Hepatocyte (in vitro differentiated cells): ENCODE data around the gene TJP2. TPM values are rescaled to one million over a fixed set of nuclear protein-coding genes. Genes with fewer than 3 reads are reported as not detected.

Experiments used
- DNase-seq: peaks from one replicate; pipeline ENCODE4 v3.0.0-alpha.2; 2016; ENCODE audit warnings: low spot score
- H2AFZ ChIP-seq: fragments of 200-600 bp; sonication (generic); 2 replicates; pipeline ENCODE4 v1.6.0; 2016; ENCODE audit warnings: antibody characterized with exemption, mild to moderate bottlenecking
- H3K27ac ChIP-seq: fragments of 200-600 bp; sonication (generic); 2 replicates; pipeline ENCODE4 v1.5.1; 2016; ENCODE audit warnings: mild to moderate bottlenecking
- H3K27me3 ChIP-seq: fragments of 200-600 bp; sonication (generic); 2 replicates; pipeline ENCODE4 v1.6.1; 2016
- H3K36me3 ChIP-seq: fragments of 200-600 bp; sonication (generic); replicated peaks from 2 replicates; pipeline ENCODE4 v1.5.1; 2016; ENCODE audit warnings: low read depth; ENCODE audit not compliant: insufficient read depth
- H3K4me1 ChIP-seq: fragments of 200-600 bp; sonication (generic); 2 replicates; pipeline ENCODE4 v1.5.1; 2016; ENCODE audit warnings: mild to moderate bottlenecking, moderate library complexity; ENCODE audit not compliant: insufficient read depth
- H3K4me2 ChIP-seq: fragments of 200-600 bp; sonication (generic); 2 replicates; pipeline ENCODE4 v1.6.0; 2016
- H3K4me3 ChIP-seq: fragments of 200-600 bp; sonication (generic); 2 replicates; pipeline ENCODE4 v1.5.1; 2016; ENCODE audit warnings: mild to moderate bottlenecking
- H3K79me2 ChIP-seq: fragments of 200-600 bp; sonication (generic); 2 replicates; pipeline ENCODE4 v1.6.0; 2017; ENCODE audit warnings: mild to moderate bottlenecking
- H3K9me2 ChIP-seq: fragments of 200-600 bp; sonication (generic); replicated peaks from 2 replicates; pipeline ENCODE4 v1.6.0; 2017; ENCODE audit warnings: mild to moderate bottlenecking; ENCODE audit not compliant: insufficient read depth
- H3K9me3 ChIP-seq: fragments of 200-600 bp; sonication (generic); 2 replicates; pipeline ENCODE4 v1.5.1; 2016; ENCODE audit warnings: low read depth, mild to moderate bottlenecking
- H4K20me1 ChIP-seq: fragments of 200-600 bp; sonication (generic); 2 replicates; pipeline ENCODE4 v1.6.0; 2016; ENCODE audit warnings: mild to moderate bottlenecking; ENCODE audit not compliant: insufficient read depth, poor library complexity, severe bottlenecking
- CTCF ChIP-seq: fragments of 200-600 bp; sonication (generic); IDR thresholded peaks from 2 replicates; pipeline ENCODE4 v1.5.1; 2016; ENCODE audit warnings: antibody characterized with exemption, mild to moderate bottlenecking; ENCODE audit not compliant: poor library complexity
- EZH2 ChIP-seq: fragments of 200-600 bp; sonication (generic); IDR thresholded peaks from 2 replicates; pipeline ENCODE4 v1.6.1; 2016; ENCODE audit warnings: antibody characterized with exemption, mild to moderate bottlenecking, borderline replicate concordance
- EZH2phosphoT487 ChIP-seq: fragments of 200-600 bp; sonication (generic); IDR thresholded peaks from one replicate; pipeline ENCODE4 v1.6.1; 2018; ENCODE audit warnings: antibody characterized with exemption, mild to moderate bottlenecking, low read depth, moderate library complexity; ENCODE audit not compliant: unreplicated experiment, severe bottlenecking
- WGBS: methylation state at CpG from one replicate; pipeline ENCODE4 v1.1.6; 2016; ENCODE audit warnings: low lambda C conversion rate; ENCODE audit errors: missing lambda C conversion rate; 5-methylcytosine and 5-hydroxymethylcytosine counted together
- polyA plus RNA-seq: library from polyadenylated mRNA; unstranded; fragments of >200 nt; fragmentation: Nextera tagmentation; extraction: Ambion mirVana; gene quantifications from 2 replicates; pipeline ENCODE4 v1.2.1, GENCODE V29; 2016
- total RNA-seq: library from RNA; depleted of rRNA; stranded (reverse); fragments of >200 nt; gene quantifications from 2 replicates; pipeline ENCODE4 v1.2.3, GENCODE V29; 2014

TJP2 gene
- total and polyA plus RNA-seq, 2 experiments from 2014 or later: 67.2 to 131 TPM

DNA sequence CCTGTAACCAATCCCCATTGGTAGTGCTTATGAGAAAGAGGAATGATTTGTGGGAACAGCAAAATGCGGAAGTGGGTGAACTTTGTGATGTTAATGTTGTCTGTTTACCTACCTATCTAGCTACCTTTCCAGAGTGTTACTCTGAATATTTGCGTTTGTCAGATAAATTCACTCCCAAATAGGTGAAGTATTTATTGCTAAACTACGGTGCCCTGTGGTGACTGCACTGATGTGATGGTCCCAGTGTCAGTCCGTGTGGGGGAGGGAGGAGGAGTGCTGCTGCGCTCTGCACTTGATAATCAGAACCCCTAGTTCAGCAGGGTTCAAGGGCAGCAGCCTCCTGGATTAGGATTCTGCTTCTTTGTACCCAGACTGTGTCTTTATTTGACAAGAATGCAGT, 55.3 kb downstream of the TJP2 start:
- Histone ChIP-seq H2AFZ (no peak overlapping the region), H3K9me3 (no peaks in the 10 kb centered on the region), H3K4me2 (no peak overlapping the region), H3K4me1 (no peaks in the 10 kb centered on the region), H3K27ac (no peak overlapping the region), H4K20me1 (no peaks in the 10 kb centered on the region), H3K9me2 (no peaks in the 10 kb centered on the region), H3K27me3 (no peaks in the 10 kb centered on the region), H3K36me3 (no peaks in the 10 kb centered on the region), H3K79me2 (no peaks in the 10 kb centered on the region), H3K4me3 (no peak overlapping the region)
- 68% methylated on average over 5 of the region's 5 CpGs for WGBS
- no peak for DNase-seq
- no peak for TF ChIP-seq EZH2
- no peak for TF ChIP-seq EZH2phosphoT487
- no peak for TF ChIP-seq CTCF

DNA sequence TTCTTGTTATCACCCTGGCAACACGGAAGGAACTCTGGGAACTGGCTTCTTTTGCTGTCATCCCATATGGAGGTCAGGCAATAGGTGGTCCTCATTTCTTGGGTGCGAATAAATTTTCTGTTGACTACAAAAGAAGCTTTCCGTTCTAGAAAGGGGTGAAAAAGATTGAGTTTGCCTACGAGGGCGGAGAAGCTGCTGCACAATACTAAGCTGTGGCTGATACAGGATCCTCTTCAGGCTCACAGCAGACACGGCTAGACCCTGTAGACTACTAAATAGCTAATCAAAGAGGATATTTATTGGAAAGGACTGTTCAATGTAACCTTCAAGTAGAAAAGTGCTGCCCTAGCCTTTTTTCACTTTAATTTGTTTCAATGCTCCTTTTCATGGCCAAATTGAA, 58.1 kb downstream of the TJP2 start:
- no peak overlapping the region for H2AFZ ChIP-seq
- no peaks in the 10 kb centered on the region for H3K79me2 ChIP-seq
- no peaks in the 10 kb centered on the region for H3K9me3 ChIP-seq
- no peaks in the 10 kb centered on the region for H3K9me2 ChIP-seq
- H3K4me1 ChIP-seq: no peaks in the 10 kb centered on the region
- H4K20me1 ChIP-seq: no peaks in the 10 kb centered on the region
- H3K4me2 ChIP-seq: no peak overlapping the region
- no peak overlapping the region for H3K4me3 ChIP-seq
- no peak overlapping the region for H3K27ac ChIP-seq
- 78% methylated on average over 6 of the region's 6 CpGs for WGBS
- no peaks in the 10 kb centered on the region for H3K36me3 ChIP-seq
- no peaks in the 10 kb centered on the region for H3K27me3 ChIP-seq
- no peak for DNase-seq
- no peak for TF ChIP-seq CTCF
- TF ChIP-seq EZH2: no peak
- TF ChIP-seq EZH2phosphoT487: no peak

GRCh38 chr9:69234683-69235082, 60.6 kb downstream of the TJP2 start:
- no peaks in the 10 kb centered on the region for H4K20me1 ChIP-seq
- TF ChIP-seq CTCF (no peak), EZH2 (no peak), EZH2phosphoT487 (no peak)
- 77% methylated on average over 3 of the region's 3 CpGs for WGBS
- no peaks in the 10 kb centered on the region for H3K9me3 ChIP-seq
- no peaks in the 10 kb centered on the region for H3K79me2 ChIP-seq
- H3K4me1 ChIP-seq: no peaks in the 10 kb centered on the region
- no peak for DNase-seq
- no peaks in the 10 kb centered on the region for H3K27me3 ChIP-seq
- H3K4me2 ChIP-seq: no peak overlapping the region
- H2AFZ ChIP-seq: no peak overlapping the region
- no peak overlapping the region for H3K27ac ChIP-seq
- H3K4me3 ChIP-seq: no peak overlapping the region
- no peaks in the 10 kb centered on the region for H3K9me2 ChIP-seq
- H3K36me3 ChIP-seq: peaks cover 8% of the 10 kb centered on the region

- Histone ChIP-seq H3K9me2 (no peaks in the 10 kb centered on the region), H4K20me1 (no peaks in the 10 kb centered on the region), H3K4me2 (no peak overlapping the region), H3K27me3 (no peaks in the 10 kb centered on the region), H3K4me1 (no peaks in the 10 kb centered on the region), H3K27ac (no peak overlapping the region), H3K79me2 (no peaks in the 10 kb centered on the region), H3K9me3 (no peaks in the 10 kb centered on the region), H2AFZ (no peak overlapping the region), H3K36me3 (peaks cover 8% of the 10 kb centered on the region), H3K4me3 (no peak overlapping the region)
- WGBS: 72% methylated on average over 7 of the region's 7 CpGs
- no peak for DNase-seq
- TF ChIP-seq EZH2phosphoT487: no peak
- TF ChIP-seq CTCF: no peak
- no peak for TF ChIP-seq EZH2
Observed at GRCh38 chr9:69236188-69236587, 62.1 kb downstream of the TJP2 start.
